Spleen (tissue), 11 donors: ENCODE data around the gene HNMT. TPM values are rescaled to one million over a fixed set of nuclear protein-coding genes. Genes with fewer than 3 reads are reported as not detected.

ENCODE experiments used
- DNase-seq: peaks from one replicate; pipeline ENCODE4 v3.0.0-alpha.2; 2020
- H3K27ac ChIP-seq, 8 donors: fragments of 200-600 bp; sonication (generic) in 7 of 8; 1 replicate in 4 of 8; 2 replicates in 4 of 8; pipeline versions ENCODE4 v1.5.0 to v1.8.0; 2016 to 2021; ENCODE audit warnings: inconsistent platforms in 4 of 8, mild to moderate bottlenecking in 4 of 8, moderate library complexity in 1 of 8
- H3K27me3 ChIP-seq, 7 donors: fragments of 200-600 bp; sonication (generic) in 6 of 7; replicated peaks in 1 of 7; 1 replicate in 4 of 7; 2 replicates in 3 of 7; pipeline versions ENCODE4 v1.5.0 to v1.8.0; 2016 to 2021; ENCODE audit warnings: inconsistent platforms in 3 of 7, mild to moderate bottlenecking in 1 of 7
- H3K36me3 ChIP-seq, 6 donors: fragments of 200-600 bp; sonication (generic) in 5 of 6; 1 replicate in 4 of 6; 2 replicates in 2 of 6; pipeline versions ENCODE4 v1.5.0 to v1.8.0; 2016 to 2021; ENCODE audit warnings: inconsistent platforms in 2 of 6
- H3K4me1 ChIP-seq, 6 donors: fragments of 200-600 bp; sonication (generic) in 5 of 6; 1 replicate in 3 of 6; 2 replicates in 3 of 6; pipeline versions ENCODE4 v1.5.0 to v1.8.0; 2016 to 2021; ENCODE audit warnings: inconsistent platforms in 3 of 6
- H3K4me3 ChIP-seq, 8 donors: fragments of 200-600 bp; sonication (generic) in 7 of 8; 1 replicate in 4 of 8; 2 replicates in 4 of 8; pipeline versions ENCODE4 v1.5.0 to v1.8.0; 2016 to 2021; ENCODE audit warnings: inconsistent platforms in 4 of 8, mild to moderate bottlenecking in 4 of 8, moderate library complexity in 2 of 8
- H3K9me3 ChIP-seq, 8 donors: fragments of 200-600 bp; sonication (generic) in 7 of 8; 1 replicate in 4 of 8; 2 replicates in 4 of 8; pipeline versions ENCODE4 v1.5.0 to v1.8.0; 2016 to 2021; ENCODE audit warnings: inconsistent platforms in 4 of 8
- POLR2A ChIP-seq, 3 donors: fragments of 450-650 bp; IDR thresholded peaks; one replicate each; pipeline ENCODE4 v1.5.1; 2017; ENCODE audit warnings: antibody characterized with exemption in 3 of 3, mild to moderate bottlenecking in 1 of 3
- POLR2AphosphoS5 ChIP-seq, 3 donors: sonication (generic); formaldehyde crosslinking; IDR thresholded peaks; one replicate each; pipeline ENCODE4 v1.5.1; 2017; ENCODE audit warnings: antibody characterized with exemption in 3 of 3
- WGBS, 5 donors: extraction: QIAGEN DNeasy Blood & Tissue Kit in 3 of 5; methylation state at CpG; one replicate each; pipeline versions ENCODE4 v1.1.5 to v1.1.7; 2013 to 2018; 5-methylcytosine and 5-hydroxymethylcytosine counted together
- intact Hi-C: fragments of 100-400 bp; cut with DNase I; formaldehyde crosslinking; loops from one replicate; pipeline ENCODE4 v1.15.0; 2023; ENCODE audit warnings: low total_unique reads
- polyA plus RNA-seq, 3 donors: library from polyadenylated mRNA; stranded (reverse); fragments of 200-250 nt; gene quantifications; one replicate each; pipeline ENCODE4 v1.2.1, GENCODE V29; 2013
- total RNA-seq, 7 donors: library from RNA; depleted of rRNA in 3 of 7; stranded (reverse); fragments of >200 nt in 3 of 7; fragmentation: NEBNext Ultra II Directional in 4 of 7; extraction: Animal tissue kit (Norgen Biotek cat#: 25700) in 4 of 7; gene quantifications; one replicate each; pipeline versions ENCODE4 v1.1.0 to v1.2.1, GENCODE V29; 2016 to 2021
- TF ChIP-seq, protein P1 (sequence below), 11 experiments: fragments of 200-600 bp in 7 of 11; fragments of 450-650 bp in 4 of 11; sonication (generic) in 4 of 11; IDR thresholded peaks in 8 of 11; conservative IDR thresholded peaks in 3 of 11; 1 replicate in 7 of 11; 2 replicates in 4 of 11; pipeline versions ENCODE4 v1.4.0 to v1.8.0; 2016 to 2021; ENCODE audit warnings: antibody characterized with exemption in 11 of 11, inconsistent platforms in 4 of 11, mild to moderate bottlenecking in 1 of 11
- donor health status: healthy with polysubstance abuse.
- donor health status: DM: no; HTN: no; CAD: no; lungs with moderate emphysema.
- donor health status: DM: no; HTN: no; CAD: no.
- donor health status: Bipolar disorder and iron deficiency.
- donor health status: healthy.
- donor health status: DM: no; HTN: no; CAD: no.
- donor health status: DM: yes; HTN: yes; CAD: no.

The HNMT gene
- total and polyA plus RNA-seq, 10 donors = 31.2 to 74.2 (median 45.6) TPM

GRCh38 chr2:138000796-138001195 is 36.5 kb downstream of the HNMT start:
- intact Hi-C loops = no loop called here
- DNase-seq = no peak
- TF ChIP-seq, protein P1, sequence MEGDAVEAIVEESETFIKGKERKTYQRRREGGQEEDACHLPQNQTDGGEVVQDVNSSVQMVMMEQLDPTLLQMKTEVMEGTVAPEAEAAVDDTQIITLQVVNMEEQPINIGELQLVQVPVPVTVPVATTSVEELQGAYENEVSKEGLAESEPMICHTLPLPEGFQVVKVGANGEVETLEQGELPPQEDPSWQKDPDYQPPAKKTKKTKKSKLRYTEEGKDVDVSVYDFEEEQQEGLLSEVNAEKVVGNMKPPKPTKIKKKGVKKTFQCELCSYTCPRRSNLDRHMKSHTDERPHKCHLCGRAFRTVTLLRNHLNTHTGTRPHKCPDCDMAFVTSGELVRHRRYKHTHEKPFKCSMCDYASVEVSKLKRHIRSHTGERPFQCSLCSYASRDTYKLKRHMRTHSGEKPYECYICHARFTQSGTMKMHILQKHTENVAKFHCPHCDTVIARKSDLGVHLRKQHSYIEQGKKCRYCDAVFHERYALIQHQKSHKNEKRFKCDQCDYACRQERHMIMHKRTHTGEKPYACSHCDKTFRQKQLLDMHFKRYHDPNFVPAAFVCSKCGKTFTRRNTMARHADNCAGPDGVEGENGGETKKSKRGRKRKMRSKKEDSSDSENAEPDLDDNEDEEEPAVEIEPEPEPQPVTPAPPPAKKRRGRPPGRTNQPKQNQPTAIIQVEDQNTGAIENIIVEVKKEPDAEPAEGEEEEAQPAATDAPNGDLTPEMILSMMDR (IDR thresholded peaks at IDR 0.05 in 8 of 11, conservative IDR thresholded peaks at IDR 0.05 in 3 of 11) = no peak
- TF ChIP-seq POLR2A (IDR thresholded peaks at IDR 0.05) = no peak
- Histone ChIP-seq H3K27ac (no peak overlapping the region), H3K27me3 (no peaks in the 10 kb centered on the region), H3K4me1 (no peaks in the 10 kb centered on the region), H3K4me3 (no peak overlapping the region), H3K36me3 (peaks cover 0 to 19% (median 0%) of the 10 kb centered on the region in 6 donors), H3K9me3 (no peaks in the 10 kb centered on the region)

DNA sequence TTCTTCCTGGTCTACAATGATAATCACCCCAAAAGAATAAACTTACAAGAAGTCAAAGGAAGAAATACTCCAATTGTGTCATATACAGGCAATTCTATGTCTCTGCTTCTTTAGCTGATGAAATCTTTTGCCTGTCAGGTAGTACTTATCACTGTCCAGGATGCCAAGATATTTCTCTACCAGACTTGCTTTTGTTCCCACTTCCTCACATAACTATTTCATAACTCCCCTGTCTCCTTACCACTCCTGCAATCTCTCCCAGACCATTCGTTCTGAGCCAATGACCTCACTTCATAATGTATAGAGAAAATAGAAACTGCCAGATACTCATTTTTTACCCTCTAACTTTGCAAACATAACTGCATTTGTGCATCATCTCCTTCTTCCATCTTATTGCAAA is 39.1 kb downstream of the HNMT start:
- Histone ChIP-seq H3K9me3 (no peaks in the 10 kb centered on the region), H3K4me3 (no peak overlapping the region), H3K27ac (no peak overlapping the region), H3K4me1 (no peaks in the 10 kb centered on the region), H3K36me3 (peaks cover 0 to 28% (median 0%) of the 10 kb centered on the region in 6 donors), H3K27me3 (no peaks in the 10 kb centered on the region)
- DNase-seq = no peak
- intact Hi-C loops = no loop called here
- TF ChIP-seq POLR2A (IDR thresholded peaks at IDR 0.05) (no peak), POLR2AphosphoS5 (IDR thresholded peaks at IDR 0.05) (no peak)
- TF ChIP-seq, protein P1 (IDR thresholded peaks at IDR 0.05 in 8 of 11, conservative IDR thresholded peaks at IDR 0.05 in 3 of 11) = no peak
- WGBS, 5 donors = 29 to 73% (median 38%) methylated on average over 1 of the region's 1 CpG

DNA sequence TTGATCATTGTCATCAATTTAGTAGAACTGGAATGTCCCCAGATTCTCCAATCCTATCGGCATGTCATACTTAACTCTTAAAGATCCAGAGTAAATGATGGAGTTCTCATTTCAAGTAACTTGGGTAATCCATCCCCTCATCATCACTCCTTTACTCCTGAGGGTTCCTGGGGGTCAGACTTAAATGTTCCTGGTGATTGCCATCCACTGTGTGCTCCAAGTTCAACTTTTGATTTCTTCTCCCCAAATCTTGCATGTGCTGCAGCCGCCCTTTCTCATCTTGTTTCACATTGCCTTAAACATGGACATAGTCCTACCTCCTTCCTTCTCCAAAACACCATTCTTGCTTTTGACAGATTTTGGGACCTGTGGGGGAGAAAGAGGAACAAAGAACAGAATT is 43.2 kb downstream of the HNMT start:
- intact Hi-C loops = no loop called here

DNA sequence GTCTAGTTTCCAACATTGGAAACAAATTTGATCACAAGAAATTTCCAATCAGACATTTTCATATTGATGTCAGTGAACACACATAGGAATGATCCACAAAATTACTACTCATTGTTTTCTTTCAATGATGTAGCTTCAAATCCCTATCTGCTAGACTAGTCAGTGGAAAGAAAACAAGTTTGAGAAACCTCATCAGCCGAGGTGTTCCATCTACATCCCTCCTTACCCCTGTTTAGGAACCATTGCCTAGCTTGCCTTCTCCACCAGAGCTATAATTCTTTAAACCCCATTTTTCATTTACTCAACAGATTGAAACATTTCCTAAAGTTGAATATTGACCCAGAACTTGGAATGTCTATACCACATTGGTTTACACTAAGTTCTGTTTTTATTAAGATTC is 45.3 kb downstream of the HNMT start:
- TF ChIP-seq, protein P1 (IDR thresholded peaks at IDR 0.05 in 8 of 11, conservative IDR thresholded peaks at IDR 0.05 in 3 of 11) = no peak
- TF ChIP-seq POLR2AphosphoS5 (IDR thresholded peaks at IDR 0.05) = no peak
- H3K9me3 ChIP-seq = no peaks in the 10 kb centered on the region
- no peaks in the 10 kb centered on the region for H3K4me1 ChIP-seq
- no peaks in the 10 kb centered on the region for H3K27me3 ChIP-seq
- no peak overlapping the region for H3K27ac ChIP-seq
- DNase-seq = no peak
- intact Hi-C loops = no loop called here
- H3K36me3 ChIP-seq = peaks cover 0 to 12% (median 0%) of the 10 kb centered on the region in 6 donors
- no peak overlapping the region for H3K4me3 ChIP-seq
- 70 to 91% (median 80%) methylated on average over 1 of the region's 1 CpG for WGBS, 5 donors

More for the DNA sequence above, 43.2 kb downstream of the HNMT start:
- H3K4me3 ChIP-seq = no peak overlapping the region
- DNase-seq = no peak
- H3K9me3 ChIP-seq = no peaks in the 10 kb centered on the region
- H3K27me3 ChIP-seq = no peaks in the 10 kb centered on the region
- H3K36me3 ChIP-seq = peaks cover 0 to 22% (median 0%) of the 10 kb centered on the region in 6 donors
- no peak overlapping the region for H3K27ac ChIP-seq
- 91 to 96% (median 93%) methylated on average over 2 of the region's 2 CpGs for WGBS, 5 donors
- TF ChIP-seq POLR2A (IDR thresholded peaks at IDR 0.05) = no peak
- no peak for TF ChIP-seq POLR2AphosphoS5 (IDR thresholded peaks at IDR 0.05)
- TF ChIP-seq, protein P1 (IDR thresholded peaks at IDR 0.05 in 8 of 11, conservative IDR thresholded peaks at IDR 0.05 in 3 of 11) = no peak
- no peaks in the 10 kb centered on the region for H3K4me1 ChIP-seq
